ENCODE results near the gene ORAI3.

Gene ORAI3

DNA sequence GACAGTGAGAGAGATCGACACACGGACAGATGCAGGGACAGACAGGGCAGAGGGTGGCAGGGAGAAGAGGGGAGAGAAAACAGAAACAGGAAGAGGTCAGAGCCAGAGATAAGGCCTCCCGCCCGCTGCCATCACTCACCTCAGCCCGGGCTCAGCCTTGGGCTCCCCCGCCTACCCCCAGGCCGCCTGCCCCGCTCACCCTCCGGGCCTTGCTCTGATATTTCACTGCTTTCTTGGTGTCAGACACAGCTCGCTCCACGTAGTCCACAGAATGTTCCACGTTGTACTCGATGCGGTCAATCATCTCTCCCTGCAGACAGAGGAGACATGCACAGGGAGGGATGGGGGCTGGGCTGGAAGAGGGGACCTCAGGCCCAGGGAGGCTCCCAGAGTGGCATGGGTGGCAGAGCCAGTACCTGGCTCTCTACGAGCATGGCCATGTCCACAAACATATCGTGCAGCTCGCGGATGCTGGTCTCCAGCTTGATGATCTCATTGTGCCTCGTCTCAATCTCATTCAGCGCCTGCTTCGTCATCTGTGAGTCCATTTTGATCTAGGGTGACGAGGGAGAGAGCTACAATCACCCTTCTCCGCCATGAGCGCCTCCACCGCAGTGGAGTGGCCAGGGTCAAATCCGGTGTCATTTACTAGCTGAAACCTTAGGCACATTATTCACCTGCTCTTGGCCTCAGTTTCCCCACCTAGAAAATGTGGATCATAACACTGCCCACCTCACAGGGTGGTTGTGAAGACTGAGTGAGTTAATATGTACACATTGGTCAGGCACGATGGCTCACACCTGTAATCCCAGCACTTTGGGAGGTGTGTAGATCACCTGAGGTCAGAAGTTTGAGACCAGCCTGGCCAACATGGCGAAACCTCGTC, 44.3 kb downstream of the ORAI3 start:
- no peak for DNase-seq

DNA sequence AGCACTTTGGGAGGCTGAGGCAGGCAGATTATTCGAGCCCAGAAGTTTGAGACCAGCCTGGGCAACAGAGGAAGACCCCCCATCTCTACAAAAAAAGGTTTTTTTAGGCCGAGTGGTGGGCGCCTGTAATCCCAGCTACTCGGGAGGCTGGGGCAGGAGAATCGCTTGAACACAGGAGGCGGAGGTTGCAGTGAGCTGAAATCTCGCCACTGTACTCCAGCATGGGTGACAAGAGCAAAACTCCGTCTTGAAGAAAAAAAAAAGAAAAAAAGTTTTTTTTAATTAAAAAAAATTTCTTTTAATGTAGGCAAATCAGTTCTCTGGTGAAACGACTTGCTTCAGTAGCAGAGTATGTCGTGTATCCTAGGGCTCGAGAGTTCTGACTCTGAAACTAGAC, 47.1 kb downstream of the ORAI3 start:
- DNase-seq, result no peak

DNA sequence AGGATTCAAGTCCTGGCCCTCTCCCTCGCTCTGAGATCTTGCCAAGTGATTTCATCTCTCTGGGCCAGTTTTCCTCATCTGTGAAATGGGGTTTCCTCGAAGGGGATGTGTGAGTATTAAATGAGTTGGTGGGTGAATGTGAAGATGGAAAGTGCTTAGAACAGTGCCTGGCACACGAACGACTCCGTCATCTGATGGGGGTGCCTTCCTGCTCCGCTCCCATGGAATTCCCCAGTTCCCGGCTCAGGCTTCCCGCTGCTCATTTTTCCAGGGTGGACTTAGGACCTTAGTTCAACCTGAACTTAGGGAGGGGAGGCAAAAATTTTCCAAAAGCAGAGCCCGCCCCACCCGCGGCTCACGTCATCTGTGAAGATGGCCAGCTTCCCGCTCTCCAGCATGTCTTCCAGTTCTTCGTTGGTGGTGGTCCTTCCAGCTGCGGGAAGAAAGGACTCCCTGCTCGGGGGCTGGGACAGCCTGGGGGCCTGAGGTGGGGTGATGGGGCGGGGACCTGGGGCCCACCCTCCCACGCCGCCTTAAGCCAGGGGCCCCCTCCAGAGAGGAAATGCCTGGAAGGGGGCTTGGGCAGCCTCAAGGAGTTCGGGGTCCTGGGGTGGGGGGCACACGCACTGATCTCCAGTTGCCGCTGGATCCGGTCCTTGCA, 47.6 kb downstream of the ORAI3 start:
- no peak for DNase-seq

DNA sequence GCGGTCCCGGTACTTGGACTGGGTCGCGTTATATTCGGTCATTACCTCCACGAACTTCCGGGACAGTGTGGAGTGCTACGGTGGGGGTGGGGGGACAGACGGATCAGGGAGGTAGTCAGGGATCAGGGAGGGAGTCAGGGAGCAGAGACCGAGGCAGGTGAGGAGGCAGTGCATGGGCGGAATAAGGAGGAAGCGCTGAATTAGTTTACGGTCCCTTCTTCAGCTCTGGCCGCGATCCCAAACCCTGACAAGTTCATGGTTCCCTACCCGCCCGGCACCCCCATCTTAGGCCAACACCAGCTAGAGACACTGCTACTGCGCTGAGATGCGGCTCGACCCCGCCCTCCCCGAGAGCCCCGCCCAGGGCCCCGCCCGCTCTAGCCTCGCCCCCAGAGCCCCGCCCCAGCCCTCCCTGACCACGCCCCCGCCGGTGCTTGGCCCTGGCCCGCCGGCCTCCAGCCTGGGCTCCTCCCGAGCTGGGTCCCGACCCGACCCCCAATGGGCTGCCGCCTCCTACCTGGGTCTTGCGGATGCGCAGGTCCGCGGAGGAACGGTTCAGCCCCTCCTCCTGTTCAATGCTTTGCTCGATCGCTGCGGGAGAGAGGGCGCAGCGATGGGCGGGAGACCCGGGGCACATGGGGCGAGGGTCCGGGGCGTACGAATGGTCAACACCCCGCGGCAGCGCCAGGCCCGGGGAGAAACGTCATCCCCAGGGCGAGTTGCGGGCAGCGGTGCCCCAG, 48.3 kb downstream of the ORAI3 start:
- peak; percentile 58 for DNase-seq

DNA sequence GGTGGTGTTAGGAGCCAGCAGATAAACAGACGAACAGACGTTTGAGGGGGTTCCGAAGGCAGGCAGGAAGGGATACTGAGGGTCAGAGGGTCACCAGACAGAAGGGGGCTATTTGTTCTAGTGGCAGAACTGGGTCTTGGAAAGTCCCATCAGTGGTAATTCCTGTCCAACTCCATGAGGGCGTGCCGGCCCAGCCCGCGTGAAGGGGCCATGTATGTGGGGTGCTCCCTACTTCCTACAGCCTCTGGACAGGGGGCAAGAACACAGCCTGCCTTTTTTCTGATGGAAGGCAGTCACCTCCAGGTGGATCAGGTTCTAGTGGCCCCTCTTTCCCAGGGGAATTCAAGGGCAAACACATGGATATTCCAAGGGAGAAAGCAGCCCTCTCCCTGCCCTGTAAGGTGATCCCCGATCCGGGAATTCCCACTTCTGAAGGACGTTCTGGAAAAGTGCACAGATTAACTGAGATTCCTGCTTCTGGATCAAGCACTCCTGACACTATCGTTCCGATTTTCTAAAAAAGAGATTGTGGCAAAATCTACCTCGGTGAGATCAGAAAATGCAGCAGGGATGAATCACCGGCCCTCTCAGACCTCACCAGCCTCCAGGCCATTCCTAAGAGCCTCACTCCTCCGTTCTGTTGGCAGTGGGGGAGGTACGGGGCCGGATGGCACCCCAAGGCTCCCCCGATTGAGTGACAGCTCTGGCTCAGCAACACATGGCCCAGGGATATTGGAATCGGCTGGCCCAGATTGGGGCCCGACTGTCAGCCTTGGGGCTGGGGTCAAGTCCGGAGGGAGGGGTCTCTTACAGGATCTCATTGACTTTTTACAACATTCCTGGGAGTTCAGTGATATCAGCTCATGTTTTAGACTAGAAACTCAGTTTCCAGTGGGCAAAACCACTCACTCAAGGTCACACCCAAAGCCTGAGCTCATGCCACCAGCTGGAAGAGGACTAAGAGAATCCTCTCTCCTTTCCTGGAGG, 49.1 kb downstream of the ORAI3 start:
- DNase-seq, result no peak

DNA sequence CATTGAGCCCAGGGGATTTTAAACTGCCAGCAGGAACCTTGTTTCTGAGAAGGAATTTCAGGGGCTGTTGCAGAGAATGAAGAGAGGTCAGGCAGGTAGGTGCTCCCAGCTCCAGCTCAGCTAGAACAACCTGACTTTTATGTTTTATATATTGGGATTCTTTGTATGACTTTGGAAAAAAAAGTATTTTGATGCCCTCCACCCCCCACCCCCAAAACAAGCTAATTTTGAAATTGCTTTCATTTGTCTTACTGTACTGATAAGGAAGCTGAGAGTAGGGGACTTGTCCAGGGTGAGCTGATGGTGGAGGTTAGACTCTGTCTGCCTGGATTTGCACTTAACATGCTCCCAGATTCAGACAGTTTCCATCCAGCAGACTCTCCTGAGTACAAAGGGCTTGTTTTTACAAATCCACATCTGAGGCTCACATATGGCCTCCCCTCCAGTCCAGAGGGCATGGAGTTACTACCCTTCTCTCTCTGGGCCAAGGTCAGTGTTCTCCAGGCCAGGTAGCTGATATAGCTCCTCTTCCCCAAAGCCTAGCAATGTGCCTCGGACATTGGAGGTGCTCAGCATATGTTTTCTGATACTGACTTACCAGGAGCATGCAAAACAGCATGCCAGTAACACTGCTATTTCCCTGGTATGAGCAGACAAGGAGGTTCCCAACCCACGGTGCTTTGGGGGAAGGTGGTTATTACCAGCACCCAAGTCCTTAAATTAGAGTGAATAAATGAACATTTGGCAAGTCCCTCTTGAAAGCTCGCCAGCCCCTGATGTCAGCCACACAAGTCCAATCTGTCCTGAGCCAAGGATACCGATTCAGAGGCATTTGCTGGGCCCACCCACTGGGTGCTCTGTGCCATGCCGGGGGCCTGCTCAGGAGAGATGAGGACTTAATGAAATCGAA, 50.2 kb downstream of the ORAI3 start:
- no peak for DNase-seq

DNA sequence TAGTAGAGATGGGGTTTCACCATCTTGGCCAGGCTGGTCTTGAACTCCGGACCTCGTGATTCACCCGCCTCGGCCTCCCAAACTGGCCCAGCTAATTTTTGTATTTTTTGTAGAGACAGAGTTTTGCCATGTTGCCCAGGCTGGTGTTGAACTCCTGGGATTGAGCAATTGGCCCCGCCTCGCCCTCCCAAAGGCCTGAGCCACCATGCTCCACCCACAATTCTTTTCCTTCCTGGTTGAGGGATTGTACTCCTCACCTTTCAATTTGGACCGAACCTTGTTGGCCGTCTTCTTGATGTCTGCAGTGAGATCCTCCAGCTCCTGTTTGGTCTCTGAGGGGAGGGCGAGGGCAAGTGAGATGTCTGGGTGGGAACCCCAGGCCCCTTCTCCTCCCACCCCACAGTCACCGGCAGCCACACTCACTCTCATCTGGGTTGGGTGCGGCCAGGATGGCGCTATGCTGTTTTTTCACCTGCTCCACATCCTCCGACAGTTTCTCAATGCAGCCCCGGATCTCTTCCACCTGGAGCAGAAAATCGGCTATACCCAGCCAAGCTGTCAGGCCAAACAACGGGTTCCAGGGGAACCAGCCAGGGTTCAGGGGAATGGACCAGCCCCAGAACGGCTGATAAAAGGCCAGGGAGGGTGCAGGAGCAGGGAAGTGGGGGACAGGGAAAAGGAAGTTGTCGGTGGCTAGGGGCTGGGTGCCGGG, 52.0 kb downstream of the ORAI3 start:
- DNase-seq, result no peak

DNA sequence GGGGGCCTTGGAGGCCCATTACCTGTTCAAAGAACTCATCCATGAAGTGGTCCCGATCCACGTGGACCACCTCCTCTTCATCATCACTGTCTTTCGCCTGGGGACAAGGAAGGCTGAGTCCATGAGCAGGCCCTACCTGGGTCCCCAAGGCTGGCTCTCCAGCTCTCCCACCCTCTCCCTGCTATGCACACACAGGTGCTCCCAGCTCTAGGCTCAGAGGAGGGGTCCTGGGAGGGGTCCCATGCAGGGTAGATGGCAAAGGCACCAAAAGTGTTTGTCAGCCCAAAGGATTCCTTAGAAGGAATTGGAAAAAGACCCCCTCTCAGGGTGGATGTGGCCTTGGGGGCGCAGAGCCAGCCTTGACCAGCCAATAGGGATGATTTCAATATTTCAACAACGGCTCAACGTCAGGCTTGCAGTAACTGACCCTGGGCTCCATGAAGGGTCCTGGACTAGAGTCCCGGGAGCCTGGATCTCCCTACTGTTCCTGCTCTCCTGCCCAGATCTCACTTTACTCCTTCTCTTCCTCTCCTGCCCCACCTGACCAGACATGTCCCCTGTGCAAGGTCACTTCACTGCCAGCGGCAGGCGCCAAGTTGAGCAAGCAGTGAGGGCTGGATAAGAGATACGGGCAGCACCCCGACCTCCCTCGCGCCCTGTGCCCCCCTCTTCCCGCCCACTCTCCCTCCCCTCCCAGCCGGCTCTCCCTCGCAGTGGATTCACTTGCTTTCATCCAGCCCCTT, 52.8 kb downstream of the ORAI3 start:
- no peak for DNase-seq

DNA sequence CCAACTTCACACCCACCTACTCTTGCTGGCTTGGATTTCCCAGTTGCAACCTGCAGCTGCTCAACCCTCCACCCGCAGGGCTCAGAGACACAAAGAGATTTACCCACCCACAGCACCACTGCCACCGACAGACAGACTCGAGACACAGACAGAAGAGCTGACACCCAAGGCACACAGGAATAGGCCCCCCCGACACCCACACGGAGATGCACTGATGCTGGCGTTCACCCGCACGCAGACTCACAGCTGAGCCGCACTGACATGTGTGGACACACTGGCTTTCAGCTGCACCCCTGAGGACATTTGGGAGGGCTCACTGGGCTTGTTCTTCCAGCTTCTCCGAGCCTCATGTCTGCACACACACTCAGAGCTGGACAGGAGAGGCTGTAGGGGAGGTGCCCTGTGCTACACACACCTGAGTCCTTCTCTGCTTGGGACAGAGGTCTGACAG, 53.4 kb downstream of the ORAI3 start:
- DNase-seq, result no peak

DNA sequence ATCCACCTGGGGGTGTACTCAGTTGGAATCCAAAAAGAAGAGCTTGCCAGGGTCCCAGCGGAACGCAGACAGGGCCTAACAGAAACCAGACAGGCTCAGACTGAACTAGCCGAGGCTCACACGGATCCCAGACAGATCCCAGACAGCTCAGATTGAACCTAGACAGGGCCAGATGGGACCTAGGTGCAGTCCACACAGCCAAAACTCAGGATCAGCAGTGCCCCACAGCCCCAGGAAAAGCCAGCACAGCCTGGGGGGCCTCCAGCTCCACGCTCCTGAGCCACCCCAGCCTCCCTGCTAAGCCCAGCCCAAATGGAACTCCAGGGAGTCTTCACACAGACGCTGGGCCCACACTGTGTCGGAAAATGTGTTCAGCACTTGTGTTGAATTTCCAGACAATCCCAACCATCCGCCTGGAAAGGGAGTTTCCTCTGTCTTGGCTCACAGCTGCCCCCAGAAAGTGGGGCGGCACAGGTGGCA, 54.0 kb downstream of the ORAI3 start:
- no peak for DNase-seq

DNA sequence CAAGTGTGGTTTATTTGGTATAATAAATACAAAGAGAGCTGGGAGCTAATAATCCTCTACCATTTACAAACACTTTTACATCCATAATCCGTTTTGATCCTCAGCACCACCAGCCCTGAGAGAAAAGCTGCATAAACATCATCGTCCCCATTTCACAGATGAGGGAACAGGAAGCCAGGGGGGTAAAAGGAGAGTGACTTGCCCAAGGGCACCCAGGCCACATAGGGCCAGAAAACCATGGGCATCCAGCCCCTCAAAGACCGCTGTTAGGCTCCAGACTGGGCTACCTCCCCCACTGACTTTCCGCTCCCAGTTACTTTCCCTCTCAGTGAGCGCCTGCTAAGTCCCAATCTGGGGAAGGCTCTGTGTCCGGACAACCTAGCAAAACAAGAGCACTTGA, 54.9 kb downstream of the ORAI3 start:
- no peak for DNase-seq
